HG02870 (cell line): ENCODE measurements around the gene HSP90AA1.

ENCODE experiments used
- ATAC-seq: cut with Tn5 transposase; IDR thresholded peaks from one replicate; pipeline ENCODE4 v1.9.1; 2021; ENCODE audit warnings: mild to moderate bottlenecking, moderate library complexity; ENCODE audit not compliant: unreplicated experiment

Gene HSP90AA1

GRCh38 chr14:102044566-102044965 lies 42.3 kb downstream of the HSP90AA1 start:
- ATAC-seq = no peak

GRCh38 chr14:102043251-102044025 lies 43.4 kb downstream of the HSP90AA1 start:
- ATAC-seq = no peak

GRCh38 chr14:102042699-102043098 lies 44.1 kb downstream of the HSP90AA1 start:
- ATAC-seq = no peak

GRCh38 chr14:102040153-102040552 lies 46.7 kb downstream of the HSP90AA1 start:
- no peak for ATAC-seq

GRCh38 chr14:102039157-102039556 lies 47.7 kb downstream of the HSP90AA1 start:
- ATAC-seq = no peak

- no peak for ATAC-seq
Observed at GRCh38 chr14:102037686-102038085, 49.2 kb downstream of the HSP90AA1 start.

- ATAC-seq = no peak
Observed at GRCh38 chr14:102035914-102036313, 50.9 kb downstream of the HSP90AA1 start.

GRCh38 chr14:102034301-102034700 lies 52.5 kb downstream of the HSP90AA1 start:
- no peak for ATAC-seq

- ATAC-seq = no peak
Observed at GRCh38 chr14:102033241-102033640, 53.6 kb downstream of the HSP90AA1 start.
